Measurements from ENCODE around the gene DTNBP1.

DNA sequence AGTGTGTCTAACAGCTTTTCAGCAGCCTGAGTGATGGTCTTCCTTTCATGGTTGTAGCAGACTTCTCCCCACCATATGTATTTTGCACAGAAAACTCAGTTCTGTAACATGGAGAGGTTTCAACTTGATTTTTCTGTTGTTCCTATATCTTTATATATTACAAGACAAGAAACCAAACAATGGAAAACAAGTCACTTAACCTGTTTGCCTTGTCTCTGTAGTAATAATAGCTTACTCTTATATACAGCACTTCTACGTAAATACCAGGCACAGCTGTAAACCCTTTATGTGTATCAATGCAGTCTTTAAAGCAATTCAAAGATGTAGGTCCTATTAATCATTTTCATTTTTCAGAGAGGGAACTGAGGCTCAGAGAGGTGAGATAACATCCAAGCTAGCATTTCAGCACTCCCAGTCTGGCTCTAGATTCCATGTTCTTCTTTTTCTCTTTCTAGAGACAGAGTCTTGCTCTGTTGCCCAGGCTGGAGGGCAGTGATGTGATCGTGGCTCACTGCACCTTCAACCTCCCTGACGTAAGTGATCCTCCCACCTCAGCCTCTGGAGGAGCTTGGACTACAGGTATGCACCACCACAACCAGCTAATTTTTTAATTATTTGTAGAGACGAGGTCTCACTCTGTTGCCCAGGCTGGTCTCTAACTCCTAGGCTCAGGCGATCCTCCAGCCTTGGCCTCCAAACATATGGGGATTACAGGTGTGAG is 90.4 kb downstream of the DTNBP1 start:
- TF ChIP-seq, protein P1, sequence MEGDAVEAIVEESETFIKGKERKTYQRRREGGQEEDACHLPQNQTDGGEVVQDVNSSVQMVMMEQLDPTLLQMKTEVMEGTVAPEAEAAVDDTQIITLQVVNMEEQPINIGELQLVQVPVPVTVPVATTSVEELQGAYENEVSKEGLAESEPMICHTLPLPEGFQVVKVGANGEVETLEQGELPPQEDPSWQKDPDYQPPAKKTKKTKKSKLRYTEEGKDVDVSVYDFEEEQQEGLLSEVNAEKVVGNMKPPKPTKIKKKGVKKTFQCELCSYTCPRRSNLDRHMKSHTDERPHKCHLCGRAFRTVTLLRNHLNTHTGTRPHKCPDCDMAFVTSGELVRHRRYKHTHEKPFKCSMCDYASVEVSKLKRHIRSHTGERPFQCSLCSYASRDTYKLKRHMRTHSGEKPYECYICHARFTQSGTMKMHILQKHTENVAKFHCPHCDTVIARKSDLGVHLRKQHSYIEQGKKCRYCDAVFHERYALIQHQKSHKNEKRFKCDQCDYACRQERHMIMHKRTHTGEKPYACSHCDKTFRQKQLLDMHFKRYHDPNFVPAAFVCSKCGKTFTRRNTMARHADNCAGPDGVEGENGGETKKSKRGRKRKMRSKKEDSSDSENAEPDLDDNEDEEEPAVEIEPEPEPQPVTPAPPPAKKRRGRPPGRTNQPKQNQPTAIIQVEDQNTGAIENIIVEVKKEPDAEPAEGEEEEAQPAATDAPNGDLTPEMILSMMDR (IDR thresholded peaks at IDR 0.05; ENCODE audit: low read length): no peak
- TF ChIP-seq EZH2phosphoT487 (IDR thresholded peaks at IDR 0.05; ENCODE audit: low read length) (no peak), EZH2 (optimal IDR thresholded peaks at IDR 0.05; ENCODE audit: low read depth, low read length) (no peak)
